IMR-90 (cell line): ENCODE measurements around the gene OR6N2. TPM values are rescaled to one million over a fixed set of nuclear protein-coding genes. Genes with fewer than 3 reads are reported as not detected.

Source experiments
- ATAC-seq: fragments of 200-7000 bp; cut with Tn5 transposase; 2 replicates; pipeline ENCODE4 v1.9.1; 2020; ENCODE audit warnings: low read depth, mild to moderate bottlenecking, moderate library complexity
- BruUV-seq: library from RNA; stranded (reverse); fragments of 400-500 nt; replicated peaks from 2 replicates; lab custom pipeline; 2021; lab: Mats Ljungman, UMichigan
- CTCF ChIA-PET: fragments of 300-600 bp; formaldehyde crosslinking; extraction: SDS; loops from one replicate; lab custom pipeline; 2021; ENCODE audit warnings: antibody characterized with exemption; lab: Yijun Ruan, JAX
- POLR2A ChIA-PET: fragments of 300-600 bp; sonication (Branson Sonifier 250); formaldehyde crosslinking; loops from one replicate; lab custom pipeline; 2022; ENCODE audit warnings: antibody characterized with exemption; ENCODE audit not compliant: unreplicated experiment; lab: Charles Lee
- DNase-seq: peaks from one replicate; pipeline ENCODE4 v3.0.0; 2013
- H2AFZ ChIP-seq: replicated peaks from 2 replicates; pipeline ENCODE3; 2013; ENCODE audit warnings: low read length, mild to moderate bottlenecking; ENCODE audit not compliant: poor library complexity
- H2AK5ac ChIP-seq: 2 replicates; pipeline ENCODE4 v1.6.1; 2013; ENCODE audit warnings: low read depth, low read length, inconsistent platforms
- H2AK9ac ChIP-seq: replicated peaks from 2 replicates; pipeline ENCODE3; 2013; ENCODE audit warnings: mild to moderate bottlenecking, low read depth, low read length, moderate library complexity; ENCODE audit not compliant: poor library complexity
- H2BK120ac ChIP-seq: 2 replicates; pipeline ENCODE4 v1.6.1; 2013; ENCODE audit warnings: low read depth, low read length, inconsistent platforms
- H2BK15ac ChIP-seq: 3 replicates; pipeline ENCODE4 v1.6.1; 2013; ENCODE audit warnings: low read depth, low read length, inconsistent platforms
- H2BK20ac ChIP-seq: 2 replicates; pipeline ENCODE4 v1.6.1; 2013; ENCODE audit warnings: low read depth, mild to moderate bottlenecking, inconsistent platforms, low read length, moderate library complexity
- H2BK5ac ChIP-seq: 2 replicates; pipeline ENCODE4 v1.6.1; 2013; ENCODE audit warnings: mild to moderate bottlenecking, low read depth, low read length, inconsistent platforms; ENCODE audit not compliant: poor library complexity, severe bottlenecking
- H3K14ac ChIP-seq: replicated peaks from 2 replicates; pipeline ENCODE4 v1.6.1; 2013; ENCODE audit warnings: low read depth, low read length, inconsistent platforms
- H3K18ac ChIP-seq: 2 replicates; pipeline ENCODE4 v1.6.1; 2013; ENCODE audit warnings: low read depth, low read length, control low read depth
- H3K23ac ChIP-seq: 2 replicates; pipeline ENCODE4 v1.6.1; 2013; ENCODE audit warnings: low read depth, low read length, inconsistent platforms
- H3K27ac ChIP-seq: 2 replicates; pipeline ENCODE4 v1.5.1; 2013; ENCODE audit warnings: mild to moderate bottlenecking, control low read depth, low read length; ENCODE audit not compliant: insufficient read depth
- H3K27me3 ChIP-seq: 2 replicates; pipeline ENCODE4 v1.6.1; 2013; ENCODE audit warnings: low read length; ENCODE audit not compliant: control insufficient read depth, insufficient read depth
- H3K36me3 ChIP-seq: 2 replicates; pipeline ENCODE4 v1.6.1; 2013; ENCODE audit warnings: low read length, mixed read lengths; ENCODE audit not compliant: control insufficient read depth, insufficient read depth
- H3K4ac ChIP-seq: 2 replicates; pipeline ENCODE4 v1.6.1; 2013; ENCODE audit warnings: low read depth, low read length, inconsistent platforms
- H3K4me1 ChIP-seq: 2 replicates; pipeline ENCODE4 v1.6.1; 2013; ENCODE audit warnings: low read length, mixed read lengths; ENCODE audit not compliant: control insufficient read depth, insufficient read depth
- H3K4me2 ChIP-seq: 2 replicates; pipeline ENCODE4 v1.6.1; 2013; ENCODE audit warnings: low read depth, mild to moderate bottlenecking, control low read depth, low read length, moderate library complexity
- H3K4me3 ChIP-seq: 2 replicates; pipeline ENCODE4 v1.5.1; 2013; ENCODE audit warnings: low read depth, mild to moderate bottlenecking, control low read depth, low read length, moderate library complexity; ENCODE audit not compliant: insufficient read depth
- H3K56ac ChIP-seq: 2 replicates; pipeline ENCODE4 v1.6.1; 2013; ENCODE audit warnings: low read length, inconsistent platforms; ENCODE audit not compliant: insufficient read depth; ENCODE audit errors: extremely low read depth
- H3K79me1 ChIP-seq, 2 experiments: 2 replicates each; pipeline ENCODE4 v1.6.1; 2013; ENCODE audit warnings: low read length in 2 of 2, inconsistent platforms in 1 of 2, low read depth in 1 of 2
- H3K9ac ChIP-seq: 2 replicates; pipeline ENCODE4 v1.6.1; 2013; ENCODE audit warnings: low read depth, low read length, control low read depth
- H3K9me1 ChIP-seq: 2 replicates; pipeline ENCODE4 v1.6.1; 2013; ENCODE audit warnings: low read length, inconsistent platforms; ENCODE audit not compliant: insufficient read depth
- H3K9me3 ChIP-seq: 2 replicates; pipeline ENCODE4 v1.6.1; 2013; ENCODE audit warnings: low read length; ENCODE audit not compliant: control insufficient read depth, insufficient read depth
- H4K20me1 ChIP-seq: 2 replicates; pipeline ENCODE4 v1.6.1; 2013; ENCODE audit warnings: low read length, inconsistent platforms; ENCODE audit not compliant: insufficient read depth
- H4K5ac ChIP-seq: 2 replicates; pipeline ENCODE4 v1.6.1; 2013; ENCODE audit warnings: mild to moderate bottlenecking, low read depth, low read length, control low read depth
- H4K8ac ChIP-seq, 2 experiments: 2 replicates each; pipeline ENCODE4 v1.6.1; 2013; ENCODE audit warnings: low read depth in 2 of 2, low read length in 2 of 2, control low read depth in 1 of 2, inconsistent platforms in 1 of 2
- H4K91ac ChIP-seq: 2 replicates; pipeline ENCODE4 v1.6.1; 2013; ENCODE audit warnings: low read depth, low read length, inconsistent platforms; ENCODE audit not compliant: insufficient read depth
- BHLHE40 ChIP-seq: fragments of 150-350 bp; IDR thresholded peaks from 2 replicates; pipeline ENCODE4 v1.6.1; 2016; ENCODE audit warnings: mild to moderate bottlenecking, low read depth, low read length
- CEBPB ChIP-seq: IDR thresholded peaks from 2 replicates; pipeline ENCODE4 v1.6.1; 2012; ENCODE audit warnings: low read depth, low read length, improper control_type of control experiment
- CHD1 ChIP-seq: IDR thresholded peaks from 2 replicates; pipeline ENCODE4 v1.6.1; 2012; ENCODE audit warnings: low read depth, low read length, improper control_type of control experiment
- CTCF ChIP-seq: conservative IDR thresholded peaks from 2 replicates; pipeline ENCODE4 v1.5.1; 2012; ENCODE audit warnings: mild to moderate bottlenecking, low read depth, low read length, improper control_type of control experiment
- ELK1 ChIP-seq: fragments of 150-350 bp; IDR thresholded peaks from 2 replicates; pipeline ENCODE4 v1.6.1; 2016; ENCODE audit warnings: low read depth, mild to moderate bottlenecking, low read length, moderate library complexity, borderline replicate concordance
- FOS ChIP-seq: fragments of 150-350 bp; IDR thresholded peaks from 2 replicates; pipeline ENCODE4 v1.6.1; 2016; ENCODE audit warnings: low read depth, low read length
- MAFK ChIP-seq: IDR thresholded peaks from 2 replicates; pipeline ENCODE4 v1.6.1; 2012; ENCODE audit warnings: low read depth, low read length, improper control_type of control experiment
- MAZ ChIP-seq: IDR thresholded peaks from 2 replicates; pipeline ENCODE4 v1.6.1; 2012; ENCODE audit warnings: low read depth, mild to moderate bottlenecking, low read length, improper control_type of control experiment, moderate library complexity, borderline replicate concordance
- MXI1 ChIP-seq: IDR thresholded peaks from 2 replicates; pipeline ENCODE4 v1.6.1; 2012; ENCODE audit warnings: low read depth, mild to moderate bottlenecking, low read length, moderate library complexity, borderline replicate concordance
- NFE2L2 ChIP-seq: fragments of 150-350 bp; IDR thresholded peaks from 2 replicates; pipeline ENCODE4 v1.6.1; 2016; ENCODE audit warnings: low read depth, mild to moderate bottlenecking, low read length
- POLR2A ChIP-seq: IDR thresholded peaks from 2 replicates; pipeline ENCODE4 v1.6.1; 2012; ENCODE audit warnings: mild to moderate bottlenecking, low read depth, low read length
- RAD21 ChIP-seq: IDR thresholded peaks from 2 replicates; pipeline ENCODE4 v1.6.1; 2012; ENCODE audit warnings: low read length, improper control_type of control experiment
- RCOR1 ChIP-seq: IDR thresholded peaks from 2 replicates; pipeline ENCODE4 v1.6.1; 2012; ENCODE audit warnings: mild to moderate bottlenecking, low read length, improper control_type of control experiment; ENCODE audit not compliant: insufficient replicate concordance
- RFX5 ChIP-seq: IDR thresholded peaks from 2 replicates; pipeline ENCODE4 v1.8.0; 2012; ENCODE audit warnings: low read depth, mild to moderate bottlenecking, low read length, moderate library complexity
- SMC3 ChIP-seq: fragments of 150-350 bp; IDR thresholded peaks from 2 replicates; pipeline ENCODE4 v1.6.1; 2016; ENCODE audit warnings: low read depth, mild to moderate bottlenecking, antibody characterized with exemption, low read length, moderate library complexity
- USF2 ChIP-seq: fragments of 150-350 bp; IDR thresholded peaks from 2 replicates; pipeline ENCODE4 v1.6.1; 2017; ENCODE audit warnings: mild to moderate bottlenecking, antibody characterized with exemption, low read length, low read depth
- WGBS, 2 experiments: methylation state at CpG; one replicate each; pipeline versions ENCODE4 v1.1.5 to v1.1.7; 2013; ENCODE audit warnings: missing lambda C conversion rate in 2 of 2; ENCODE audit not compliant: insufficient read length in 1 of 2; ENCODE audit errors: extremely low coverage in 2 of 2; 5-methylcytosine and 5-hydroxymethylcytosine counted together
- dilution Hi-C: fragments of 300-500 bp; cut with HindIII; formaldehyde crosslinking; loops from one replicate; pipeline ENCODE4 v1.14.3; 2018; ENCODE audit warnings: low sequenced_read_pairs; ENCODE audit not compliant: unreplicated experiment
- in situ Hi-C: fragments of 300-500 bp; cut with MboI; formaldehyde crosslinking; loops from 3 replicates; pipeline ENCODE4 v1.14.3; 2019; ENCODE audit warnings: low sequenced_read_pairs, inconsistent platforms, mixed read lengths
- intact Hi-C: fragments of 100-400 bp; cut with micrococcal nuclease; formaldehyde crosslinking; loops from 2 replicates; pipeline ENCODE4 v1.10.0; 2022
- polyA plus RNA-seq, 3 experiments: library from polyadenylated mRNA; depleted of rRNA; stranded (reverse); fragments of >200 nt; gene quantifications; 2 replicates each; pipeline ENCODE4 v1.2.3, GENCODE V29; 2012; ENCODE audit warnings: low replicate concordance in 1 of 3
- total RNA-seq: library from RNA; depleted of rRNA; stranded (reverse); fragments of >200 nt; gene quantifications from 2 replicates; pipeline ENCODE4 v1.2.3, GENCODE V29; 2012

The OR6N2 gene
- total and polyA plus RNA-seq, 2 of the 4 experiments (the other 2 are of a cell fraction) = not detected

GRCh38 chr1:158818975-158819431 lies 38.0 kb upstream of the OR6N2 start:
- no peak overlapping the region for H3K23ac ChIP-seq
- H3K9me1 ChIP-seq = no peaks in the 10 kb centered on the region
- no peak overlapping the region for H4K5ac ChIP-seq
- H3K14ac ChIP-seq = no peak overlapping the region
- BruUV-seq = no TSS peak
- intact Hi-C loops (no loop called here), dilution Hi-C loops (no loop called here), in situ Hi-C loops (no loop called here)
- CTCF ChIA-PET = no interaction called here
- H3K27me3 ChIP-seq = no peaks in the 10 kb centered on the region
- no peak overlapping the region for H2AK9ac ChIP-seq
- no peaks in the 10 kb centered on the region for H3K79me1 ChIP-seq
- TF ChIP-seq BHLHE40 (no peak), POLR2A (no peak), RAD21 (no peak), CEBPB (no peak), MAFK (no peak), SMC3 (no peak), CTCF (no peak), RCOR1 (no peak), NFE2L2 (no peak), ELK1 (no peak), MAZ (no peak), MXI1 (no peak), USF2 (no peak), FOS (no peak), RFX5 (no peak), CHD1 (no peak)
- POLR2A ChIA-PET = no interaction called here
- H2BK5ac ChIP-seq = no peak overlapping the region
- no peak overlapping the region for H2BK120ac ChIP-seq
- no peak overlapping the region for H3K4me2 ChIP-seq
- H3K36me3 ChIP-seq = no peaks in the 10 kb centered on the region
- H3K56ac ChIP-seq = no peak overlapping the region
- H2BK20ac ChIP-seq = no peak overlapping the region
- no peak overlapping the region for H4K8ac ChIP-seq
- H3K4me1 ChIP-seq = no peaks in the 10 kb centered on the region
- no peak for ATAC-seq
- H3K18ac ChIP-seq = no peak overlapping the region
- no peak overlapping the region for H4K91ac ChIP-seq
- no peak overlapping the region for H2BK15ac ChIP-seq
- H3K9ac ChIP-seq = no peak overlapping the region
- no peak overlapping the region for H3K27ac ChIP-seq
- no peaks in the 10 kb centered on the region for H3K9me3 ChIP-seq
- no peak overlapping the region for H2AK5ac ChIP-seq
- no peak for DNase-seq
- no peak overlapping the region for H2AFZ ChIP-seq
- H3K4ac ChIP-seq = no peak overlapping the region
- no peaks in the 10 kb centered on the region for H4K20me1 ChIP-seq
- WGBS, 2 experiments = no CpG with 5 or more reads among the region's 1 CpG
- H3K4me3 ChIP-seq = no peak overlapping the region
